AG09309 (cell line): ENCODE data around the gene HIPK2.

Experiments
- DNase-seq: peaks from one replicate; pipeline ENCODE4 v3.0.0-alpha.2; 2010; ENCODE audit warnings: low read depth
- H3K4me3 ChIP-seq: 2 replicates; pipeline ENCODE4 v1.5.1; 2011; ENCODE audit warnings: mild to moderate bottlenecking, low read depth, low read length, moderate library complexity; ENCODE audit not compliant: control insufficient read depth
- CTCF ChIP-seq: IDR thresholded peaks from 2 replicates; pipeline ENCODE4 v1.5.1; 2011; ENCODE audit warnings: mild to moderate bottlenecking, low read depth, low read length, inconsistent platforms; ENCODE audit not compliant: insufficient read depth, control insufficient read depth; ENCODE audit errors: missing control alignments

HIPK2 gene

GRCh38 chr7:139771001-139771956 lies 6.5 kb downstream of the HIPK2 start:
- peak; percentile 28 for DNase-seq
- H3K4me3 ChIP-seq, result no peak overlapping the region
- TF ChIP-seq CTCF, result no peak

GRCh38 chr7:139769761-139770160 lies 8.0 kb downstream of the HIPK2 start:
- no peak overlapping the region for H3K4me3 ChIP-seq
- DNase-seq, result no peak
- no peak for TF ChIP-seq CTCF

GRCh38 chr7:139769066-139769465 lies 8.7 kb downstream of the HIPK2 start:
- DNase-seq, result no peak
- TF ChIP-seq CTCF, result no peak
- no peak overlapping the region for H3K4me3 ChIP-seq

GRCh38 chr7:139768249-139768824 lies 9.5 kb downstream of the HIPK2 start:
- no peak for DNase-seq
- H3K4me3 ChIP-seq, result no peak overlapping the region
- no peak for TF ChIP-seq CTCF

GRCh38 chr7:139767561-139767982 lies 10.2 kb downstream of the HIPK2 start:
- DNase-seq, result no peak
- TF ChIP-seq CTCF, result no peak
- no peak overlapping the region for H3K4me3 ChIP-seq

- no peak for DNase-seq
- no peak overlapping the region for H3K4me3 ChIP-seq
- no peak for TF ChIP-seq CTCF
Observed at GRCh38 chr7:139765143-139765542, 12.7 kb downstream of the HIPK2 start.
